ENCODE data around the gene GRK6. TPM values are rescaled to one million over a fixed set of nuclear protein-coding genes. Genes with fewer than 3 reads are reported as not detected.

The GRK6 gene
- total and polyA plus RNA-seq, 9 of the 15 experiments (the other 6 are each of a cell fraction or from before 2014, with no cell fraction given), result 0.63 to 122 (median 44.5) TPM

- TF ChIP-seq ZNF511 (CRISPR knock-in tag; IDR thresholded peaks at IDR 0.05) (no peak), FOXK1 (CRISPR knock-in tag; IDR thresholded peaks at IDR 0.05; ENCODE audit: borderline replicate concordance) (no peak), ZNF449 (CRISPR knock-in tag; IDR thresholded peaks at IDR 0.05) (no peak), HDAC3 (IDR thresholded peaks at IDR 0.05; ENCODE audit: borderline replicate concordance, partially characterized antibody) (no peak), TBP (optimal IDR thresholded peaks at IDR 0.05; ENCODE audit: low read depth, low read length) (no peak), POLR2G (IDR thresholded peaks at IDR 0.05; ENCODE audit: low read depth, low read length) (peak; percentile 65), MAFG (tag; conservative IDR thresholded peaks at IDR 0.05) (no peak), ASH1L (IDR thresholded peaks at IDR 0.05; ENCODE audit: borderline replicate concordance, low read depth, partially characterized antibody) (no peak), KLF1 (tag; IDR thresholded peaks at IDR 0.05) (no peak)
These were observed 13.9 kb downstream of the GRK6 start (continued) for GRCh38 chr5:177440211-177440989.

All from K562 (cell line).